ENCODE results near the gene SLC41A1.

SLC41A1 gene

GRCh38 chr1:205766038-205766437 lies 47.0 kb downstream of the SLC41A1 start:
- H3K79me2 ChIP-seq (ENCODE audit: insufficient read depth, low read length): no peaks in the 10 kb centered on the region
- H3K9me3 ChIP-seq (ENCODE audit: insufficient read depth, low read depth, low read length): no peaks in the 10 kb centered on the region
- no peaks in the 10 kb centered on the region for H4K20me1 ChIP-seq (ENCODE audit: insufficient read depth, low read length, poor library complexity, severe bottlenecking)
- no peak for TF ChIP-seq EZH2phosphoT487 (IDR thresholded peaks at IDR 0.05; ENCODE audit: borderline replicate concordance)
- TF ChIP-seq CTCF (conservative IDR thresholded peaks at IDR 0.05; ENCODE audit: low read length): no peak
- no peaks in the 10 kb centered on the region for H3K4me1 ChIP-seq (ENCODE audit: insufficient read depth, low read length, poor library complexity, severe bottlenecking)
- no peaks in the 10 kb centered on the region for H3K27me3 ChIP-seq (ENCODE audit: insufficient read depth, low read length, poor library complexity, severe bottlenecking)
- no peaks in the 10 kb centered on the region for H3F3A ChIP-seq (ENCODE audit: low read depth)
- no peak overlapping the region for H2AFZ ChIP-seq (ENCODE audit: low read length)
- no peak overlapping the region for H3K9ac ChIP-seq (ENCODE audit: low read depth, low read length, poor library complexity, severe bottlenecking)
- no peaks in the 10 kb centered on the region for H3K9me2 ChIP-seq (replicated peaks; ENCODE audit: low read depth, low read length)
- H3K4me2 ChIP-seq (ENCODE audit: low read depth, low read length, poor library complexity, severe bottlenecking): no peak overlapping the region
- no peak overlapping the region for H3K4me3 ChIP-seq (ENCODE audit: low read length, poor library complexity, severe bottlenecking)
- H3K36me3 ChIP-seq (ENCODE audit: insufficient read depth, low read length): no peaks in the 10 kb centered on the region

GRCh38 chr1:205764578-205764977 lies 48.4 kb downstream of the SLC41A1 start:
- Histone ChIP-seq H3K36me3 (ENCODE audit: insufficient read depth, low read length) (no peaks in the 10 kb centered on the region), H3F3A (ENCODE audit: low read depth) (no peaks in the 10 kb centered on the region), H3K4me2 (ENCODE audit: low read depth, low read length, poor library complexity, severe bottlenecking) (no peak overlapping the region), H3K79me2 (ENCODE audit: insufficient read depth, low read length) (no peaks in the 10 kb centered on the region), H3K9ac (ENCODE audit: low read depth, low read length, poor library complexity, severe bottlenecking) (no peak overlapping the region), H3K9me3 (ENCODE audit: insufficient read depth, low read depth, low read length) (no peaks in the 10 kb centered on the region), H3K4me1 (ENCODE audit: insufficient read depth, low read length, poor library complexity, severe bottlenecking) (no peaks in the 10 kb centered on the region), H2AFZ (ENCODE audit: low read length) (no peak overlapping the region), H4K20me1 (ENCODE audit: insufficient read depth, low read length, poor library complexity, severe bottlenecking) (no peaks in the 10 kb centered on the region), H3K4me3 (ENCODE audit: low read length, poor library complexity, severe bottlenecking) (no peak overlapping the region), H3K9me2 (replicated peaks; ENCODE audit: low read depth, low read length) (no peaks in the 10 kb centered on the region), H3K27me3 (ENCODE audit: insufficient read depth, low read length, poor library complexity, severe bottlenecking) (no peaks in the 10 kb centered on the region)
- TF ChIP-seq CTCF (conservative IDR thresholded peaks at IDR 0.05; ENCODE audit: low read length) (no peak), EZH2phosphoT487 (IDR thresholded peaks at IDR 0.05; ENCODE audit: borderline replicate concordance) (no peak)

GRCh38 chr1:205763980-205764379 lies 49.0 kb downstream of the SLC41A1 start:
- Histone ChIP-seq H3F3A (ENCODE audit: low read depth) (no peaks in the 10 kb centered on the region), H3K4me1 (ENCODE audit: insufficient read depth, low read length, poor library complexity, severe bottlenecking) (no peaks in the 10 kb centered on the region), H3K9me2 (replicated peaks; ENCODE audit: low read depth, low read length) (no peaks in the 10 kb centered on the region), H2AFZ (ENCODE audit: low read length) (no peak overlapping the region), H3K4me2 (ENCODE audit: low read depth, low read length, poor library complexity, severe bottlenecking) (no peak overlapping the region), H4K20me1 (ENCODE audit: insufficient read depth, low read length, poor library complexity, severe bottlenecking) (no peaks in the 10 kb centered on the region), H3K9ac (ENCODE audit: low read depth, low read length, poor library complexity, severe bottlenecking) (no peak overlapping the region), H3K79me2 (ENCODE audit: insufficient read depth, low read length) (no peaks in the 10 kb centered on the region), H3K4me3 (ENCODE audit: low read length, poor library complexity, severe bottlenecking) (no peak overlapping the region), H3K9me3 (ENCODE audit: insufficient read depth, low read depth, low read length) (no peaks in the 10 kb centered on the region), H3K27me3 (ENCODE audit: insufficient read depth, low read length, poor library complexity, severe bottlenecking) (no peaks in the 10 kb centered on the region), H3K36me3 (ENCODE audit: insufficient read depth, low read length) (no peaks in the 10 kb centered on the region)
- TF ChIP-seq CTCF (conservative IDR thresholded peaks at IDR 0.05; ENCODE audit: low read length) (no peak), EZH2phosphoT487 (IDR thresholded peaks at IDR 0.05; ENCODE audit: borderline replicate concordance) (no peak)

Data from Loucy (cell line).